ENCODE measurements around the gene WNK3.

The WNK3 gene

GRCh38 chrX:54182194-54182863 is 175.5 kb downstream of the WNK3 start:
- H3K4me3 ChIP-seq (replicated peaks in 1 of 2; ENCODE audit: low read depth in 2 of 2, low read length in 2 of 2), result peak overlapping the region; percentile 59 to 65
- no peak for TF ChIP-seq CTCF (IDR thresholded peaks at IDR 0.05; ENCODE audit: low read depth, low read length)
- DNase-seq (ENCODE audit: low read depth in 2 of 2), result peak; percentile 29 to 31

- DNase-seq (ENCODE audit: low read depth in 2 of 2), result peak; percentile 22 to 54
- H3K4me3 ChIP-seq (replicated peaks in 1 of 2; ENCODE audit: low read depth in 2 of 2, low read length in 2 of 2), result peak overlapping the region; percentile 59 to 65
- TF ChIP-seq CTCF (IDR thresholded peaks at IDR 0.05; ENCODE audit: low read depth, low read length), result no peak
Measured at GRCh38 chrX:54181202-54181953, 176.5 kb downstream of the WNK3 start.

- TF ChIP-seq CTCF (IDR thresholded peaks at IDR 0.05; ENCODE audit: low read depth, low read length), result no peak
- peak overlapping the region; percentile 11 to 32 for H3K4me3 ChIP-seq (replicated peaks in 1 of 2; ENCODE audit: low read depth in 2 of 2, low read length in 2 of 2)
- peak; percentile 20 to 53 for DNase-seq (ENCODE audit: low read depth in 2 of 2)
Measured at GRCh38 chrX:54180403-54180802, 177.4 kb downstream of the WNK3 start.

- H3K4me3 ChIP-seq (replicated peaks in 1 of 2; ENCODE audit: low read depth in 2 of 2, low read length in 2 of 2), result no peak overlapping the region
- TF ChIP-seq CTCF (IDR thresholded peaks at IDR 0.05; ENCODE audit: low read depth, low read length), result no peak
- DNase-seq (ENCODE audit: low read depth in 2 of 2), result peak; percentile 80 to 83
Measured at GRCh38 chrX:54178100-54178940, 179.5 kb downstream of the WNK3 start.

- TF ChIP-seq CTCF (IDR thresholded peaks at IDR 0.05; ENCODE audit: low read depth, low read length), result no peak
- DNase-seq (ENCODE audit: low read depth in 2 of 2), result no peak
- no peak overlapping the region for H3K4me3 ChIP-seq (replicated peaks in 1 of 2; ENCODE audit: low read depth in 2 of 2, low read length in 2 of 2)
Measured at GRCh38 chrX:54177306-54177705, 180.5 kb downstream of the WNK3 start.

- no peak overlapping the region for H3K4me3 ChIP-seq (replicated peaks in 1 of 2; ENCODE audit: low read depth in 2 of 2, low read length in 2 of 2)
- no peak for TF ChIP-seq CTCF (IDR thresholded peaks at IDR 0.05; ENCODE audit: low read depth, low read length)
- DNase-seq (ENCODE audit: low read depth in 2 of 2), result no peak
Measured at GRCh38 chrX:54173791-54174190, 184.1 kb downstream of the WNK3 start.
